Stimulated activated CD8-positive, alpha-beta memory T cell treated with anti-CD3 and anti-CD28 coated beads, Interleukin-2, amount 100 ng/mL, for 1 hour (primary cell): Measurements from ENCODE around the gene HOXD11.

ENCODE experiments used
- DNase-seq, 2 donors: peaks; one replicate each; pipeline ENCODE4 v3.0.0-alpha.2; 2020; ENCODE audit warnings: low read depth in 2 of 2

HOXD11 gene

GRCh38 chr2:176148751-176149421 lies 41.8 kb downstream of the HOXD11 start:
- no peak for DNase-seq

- DNase-seq, result no peak
These were observed 42.4 kb downstream of the HOXD11 start for GRCh38 chr2:176149481-176149938.

- DNase-seq, result no peak
These were observed 43.0 kb downstream of the HOXD11 start for GRCh38 chr2:176149939-176150583.

- no peak for DNase-seq
These were observed 43.7 kb downstream of the HOXD11 start for GRCh38 chr2:176150584-176151441.

GRCh38 chr2:176151442-176152287 lies 44.6 kb downstream of the HOXD11 start, which contains the start of gene HOXD4:
TSS of gene HOXD4 (plus strand) at chr2:176151550. CDS start at chr2:176151634, 84 bp downstream.
- no peak for DNase-seq

GRCh38 chr2:176152350-176153181 lies 45.5 kb downstream of the HOXD11 start:
- no peak for DNase-seq

- DNase-seq, result no peak
These were observed 47.6 kb downstream of the HOXD11 start for GRCh38 chr2:176154576-176155252.

GRCh38 chr2:176155356-176156044 lies 48.4 kb downstream of the HOXD11 start:
- DNase-seq, result no peak

- DNase-seq, result no peak
These were observed 49.3 kb downstream of the HOXD11 start for GRCh38 chr2:176156301-176156806.

GRCh38 chr2:176156807-176157498 lies 49.9 kb downstream of the HOXD11 start, which contains the start of gene HOXD3:
TSS of gene HOXD3 (plus strand) at chr2:176157307. CDS start at chr2:176169115, 11,808 bp downstream.
- no peak for DNase-seq

GRCh38 chr2:176157499-176158185 lies 50.6 kb downstream of the HOXD11 start:
- no peak for DNase-seq

- DNase-seq, result no peak
These were observed 51.1 kb downstream of the HOXD11 start for GRCh38 chr2:176158186-176158591.

GRCh38 chr2:176158855-176159662 lies 52.0 kb downstream of the HOXD11 start:
- no peak for DNase-seq
